ENCODE measurements around the gene NPC1L1.

NPC1L1 gene

GRCh38 chr7:44466300-44467216 is 74.6 kb downstream of the NPC1L1 start:
- no peak for TF ChIP-seq CTCF (IDR thresholded peaks at IDR 0.05; ENCODE audit: low read depth, low read length, missing control alignments)
- in situ Hi-C loops (cut with HindIII; ENCODE audit: low sequenced_read_pairs) = no loop called here
- DNase-seq (ENCODE audit: low read depth) = no peak
- H3K4me3 ChIP-seq (ENCODE audit: low read depth, low read length) = no peak overlapping the region

- H3K4me3 ChIP-seq (ENCODE audit: low read depth, low read length) = no peak overlapping the region
- TF ChIP-seq CTCF (IDR thresholded peaks at IDR 0.05; ENCODE audit: low read depth, low read length, missing control alignments) = no peak
- in situ Hi-C loops (cut with HindIII; ENCODE audit: low sequenced_read_pairs) = no loop called here
- DNase-seq (ENCODE audit: low read depth) = no peak
Measured at GRCh38 chr7:44465490-44465889, 75.6 kb downstream of the NPC1L1 start.

GRCh38 chr7:44463169-44463808 is 77.8 kb downstream of the NPC1L1 start:
- DNase-seq (ENCODE audit: low read depth) = no peak
- peak; percentile 39 for TF ChIP-seq CTCF (IDR thresholded peaks at IDR 0.05; ENCODE audit: low read depth, low read length, missing control alignments)
- H3K4me3 ChIP-seq (ENCODE audit: low read depth, low read length) = no peak overlapping the region
- in situ Hi-C loops (cut with HindIII; ENCODE audit: low sequenced_read_pairs) = no loop called here

Data from astrocyte of the cerebellum (primary cell).